ENCODE data around the gene RHBDD3. TPM values are rescaled to one million over a fixed set of nuclear protein-coding genes. Genes with fewer than 3 reads are reported as not detected.
"Not testable (repeated sequence)": the region's sequence is repeated elsewhere in the genome, so short reads cannot be mapped to it uniquely, and the experiment has no call there.

The RHBDD3 gene
- total and polyA plus RNA-seq, 2 experiments from 2014 or later = 55.0 to 115 TPM

GRCh38 chr22:29219409-29219782, 48.4 kb downstream of the RHBDD3 start:
- not testable (repeated sequence) for H3K9me3 Mint-ChIP-seq; ATAC-seq; H3K9me2 ChIP-seq (ENCODE audit: insufficient read depth); H3K27ac Mint-ChIP-seq; H3K36me3 ChIP-seq (ENCODE audit: insufficient read depth); H4K20me1 ChIP-seq (replicated peaks; ENCODE audit: insufficient read depth); H3K4me3 ChIP-seq; H3K4me3 Mint-ChIP-seq; DNase-seq (ENCODE audit: low spot score); H3K79me2 ChIP-seq (replicated peaks; ENCODE audit: insufficient read depth); H3K4me2 ChIP-seq; H3K36me3 Mint-ChIP-seq (ENCODE audit: low read depth); H3K27ac ChIP-seq (ENCODE audit: low read depth); H3K4me1 ChIP-seq (ENCODE audit: insufficient read depth); H2AFZ ChIP-seq; H3F3A ChIP-seq (replicated peaks; ENCODE audit: low read depth); H3K27me3 ChIP-seq (ENCODE audit: insufficient read depth)
- Mint-ChIP-seq H3K4me1 (peaks cover 22% of the 10 kb centered on the region), H3K27me3 (ENCODE audit: insufficient read depth, low read depth, poor library complexity) (peaks cover 18% of the 10 kb centered on the region)

- Histone ChIP-seq H3F3A (replicated peaks; ENCODE audit: low read depth) (no peaks in the 10 kb centered on the region), H2AFZ (no peak overlapping the region), H3K4me3 (no peak overlapping the region), H3K4me2 (no peak overlapping the region), H3K9me2 (ENCODE audit: insufficient read depth) (no peaks in the 10 kb centered on the region), H3K27me3 (ENCODE audit: insufficient read depth) (no peaks in the 10 kb centered on the region), H3K36me3 (ENCODE audit: insufficient read depth) (no peaks in the 10 kb centered on the region), H3K79me2 (replicated peaks; ENCODE audit: insufficient read depth) (no peaks in the 10 kb centered on the region), H4K20me1 (replicated peaks; ENCODE audit: insufficient read depth) (no peaks in the 10 kb centered on the region; the same call in 1 of the 2 replicates), H3K27ac (ENCODE audit: low read depth) (no peak overlapping the region), H3K4me1 (ENCODE audit: insufficient read depth) (peaks cover 6% of the 10 kb centered on the region; the same call in 1 of the 2 replicates)
- Mint-ChIP-seq H3K4me3 (no peak overlapping the region), H3K4me1 (peaks cover 27% of the 10 kb centered on the region), H3K9me3 (no peaks in the 10 kb centered on the region), H3K27ac (no peak overlapping the region), H3K27me3 (ENCODE audit: insufficient read depth, low read depth, poor library complexity) (peaks cover 18% of the 10 kb centered on the region), H3K36me3 (ENCODE audit: low read depth) (no peaks in the 10 kb centered on the region)
- ATAC-seq (no peak), DNase-seq (ENCODE audit: low spot score) (no peak)
- TF ChIP-seq ZNF114 (CRISPR knock-in tag; IDR thresholded peaks at IDR 0.05) (no peak), EZH2phosphoT487 (IDR thresholded peaks at IDR 0.05; ENCODE audit: unreplicated experiment) (no peak), CREB1 (CRISPR knock-in tag; IDR thresholded peaks at IDR 0.05; ENCODE audit: low read depth) (no peak), CTCF (conservative IDR thresholded peaks at IDR 0.05; ENCODE audit: low read depth in 2 of 2) (no peak), ETS1 (IDR thresholded peaks at IDR 0.05) (no peak), ZNF331 (CRISPR knock-in tag; IDR thresholded peaks at IDR 0.05; ENCODE audit: low read depth) (no peak), NANOG (IDR thresholded peaks at IDR 0.05; ENCODE audit: borderline replicate concordance) (no peak), EZH2 (IDR thresholded peaks at IDR 0.05; ENCODE audit: low read depth, unreplicated experiment) (no peak), POLR2AphosphoS5 (IDR thresholded peaks at IDR 0.05; ENCODE audit: low read depth) (no peak), REST (IDR thresholded peaks at IDR 0.05; ENCODE audit: unreplicated experiment) (no peak), JUNB (IDR thresholded peaks at IDR 0.05; ENCODE audit: unreplicated experiment) (no peak)
Observed at GRCh38 chr22:29218758-29219408, 48.9 kb downstream of the RHBDD3 start.
